ENCODE data around the gene SYNE3. TPM values are rescaled to one million over a fixed set of nuclear protein-coding genes. Genes with fewer than 3 reads are reported as not detected.

Gene SYNE3
- total RNA-seq, 1 experiment from 2014 or later, result 4.0 TPM

GRCh38 chr14:95541932-95542930 lies 25.8 kb upstream of the SYNE3 start:
- DNase-seq (ENCODE audit: extremely low read depth, low read depth), result no peak

- no peak for DNase-seq (ENCODE audit: extremely low read depth, low read depth)
Measured at GRCh38 chr14:95541346-95541745, 24.9 kb upstream of the SYNE3 start.

GRCh38 chr14:95540236-95540855 lies 23.9 kb upstream of the SYNE3 start:
- no peak for DNase-seq (ENCODE audit: extremely low read depth, low read depth)

- no peak for DNase-seq (ENCODE audit: extremely low read depth, low read depth)
Measured at GRCh38 chr14:95538801-95539509, 22.5 kb upstream of the SYNE3 start.

- DNase-seq (ENCODE audit: extremely low read depth, low read depth), result no peak
Measured at GRCh38 chr14:95537298-95538089, 21.0 kb upstream of the SYNE3 start.

GRCh38 chr14:95536671-95537070 lies 20.2 kb upstream of the SYNE3 start:
- no peak for DNase-seq (ENCODE audit: extremely low read depth, low read depth)

GRCh38 chr14:95536036-95536593 lies 19.7 kb upstream of the SYNE3 start:
- DNase-seq (ENCODE audit: extremely low read depth, low read depth), result no peak

GRCh38 chr14:95535226-95536021 lies 19.0 kb upstream of the SYNE3 start:
- no peak for DNase-seq (ENCODE audit: extremely low read depth, low read depth)

GRCh38 chr14:95534299-95535225 lies 18.1 kb upstream of the SYNE3 start, which contains the start of gene GLRX5:
Gene GLRX5 (plus strand): TSS chr14:95535050. CDS start chr14:95535090, 40 bp downstream.
- DNase-seq (ENCODE audit: extremely low read depth, low read depth), result peak; percentile 100

GRCh38 chr14:95533822-95534221 lies 17.4 kb upstream of the SYNE3 start:
- DNase-seq (ENCODE audit: extremely low read depth, low read depth), result no peak

GRCh38 chr14:95533391-95533821 lies 17.0 kb upstream of the SYNE3 start:
- DNase-seq (ENCODE audit: extremely low read depth, low read depth), result no peak

GRCh38 chr14:95531969-95532368 lies 15.5 kb upstream of the SYNE3 start:
- no peak for DNase-seq (ENCODE audit: extremely low read depth, low read depth)

GRCh38 chr14:95531473-95531872 lies 15.0 kb upstream of the SYNE3 start:
- DNase-seq (ENCODE audit: extremely low read depth, low read depth), result no peak

GRCh38 chr14:95530473-95531276 lies 14.2 kb upstream of the SYNE3 start:
- no peak for DNase-seq (ENCODE audit: extremely low read depth, low read depth)

- DNase-seq (ENCODE audit: extremely low read depth, low read depth), result no peak
Measured at GRCh38 chr14:95529216-95529615, 12.8 kb upstream of the SYNE3 start.

- DNase-seq (ENCODE audit: extremely low read depth, low read depth), result peak; percentile 42
Measured at GRCh38 chr14:95527387-95528002, 11.0 kb upstream of the SYNE3 start.
